Measurements from ENCODE around the gene PHF19. TPM values are rescaled to one million over a fixed set of nuclear protein-coding genes. Genes with fewer than 3 reads are reported as not detected.

PHF19 gene
- total RNA-seq, 1 experiment from 2014 or later = 66.8 TPM

- Histone ChIP-seq H3K23me2 (ENCODE audit: insufficient read length, low read depth, low read length, poor library complexity, severe bottlenecking) (peaks cover 5% of the 10 kb centered on the region), H3T11ph (ENCODE audit: low read length) (no peak overlapping the region), H3K23ac (ENCODE audit: insufficient read length, low read depth, low read length) (no peak overlapping the region), H4K20me1 (ENCODE audit: control insufficient read depth, insufficient read depth, insufficient read length) (no peaks in the 10 kb centered on the region), H4K5ac (ENCODE audit: insufficient read length, low read depth, low read length) (no peak overlapping the region), H3K9ac (ENCODE audit: extremely low read depth, insufficient read length, low read length) (no peak overlapping the region), H3K79me1 (ENCODE audit: insufficient read depth, low read depth, low read length, poor library complexity, severe bottlenecking) (no peaks in the 10 kb centered on the region), H2BK12ac (ENCODE audit: insufficient read length, low read depth, low read length) (no peak overlapping the region), H2BK120ac (ENCODE audit: low read depth, low read length, poor library complexity, severe bottlenecking) (no peak overlapping the region), H2AFZ (ENCODE audit: low read length) (no peak overlapping the region), H3K27ac (ENCODE audit: insufficient read length, low read depth, low read length) (peak overlapping the region; percentile 77), H3K9me3 (ENCODE audit: control insufficient read depth, low read depth, low read length) (no peaks in the 10 kb centered on the region), H3K27me3 (ENCODE audit: insufficient read depth, low read length) (peaks cover 2% of the 10 kb centered on the region; the same call in 1 of the 2 replicates), H3K14ac (ENCODE audit: insufficient read depth, low read length) (no peak overlapping the region), H3K18ac (ENCODE audit: insufficient read length, low read depth, low read length) (no peak overlapping the region), H2AK5ac (ENCODE audit: insufficient read length, low read length) (no peak overlapping the region), H2BK15ac (ENCODE audit: low read depth, low read length) (no peak overlapping the region), H2BK20ac (ENCODE audit: low read depth, low read length, poor library complexity, severe bottlenecking) (no peak overlapping the region), H3K4ac (ENCODE audit: low read depth, low read length) (no peak overlapping the region), H4K91ac (ENCODE audit: insufficient read length, low read depth, low read length) (no peak overlapping the region), H2BK5ac (ENCODE audit: insufficient read length, low read length) (no peak overlapping the region), H3K79me2 (ENCODE audit: insufficient read depth, low read length) (no peaks in the 10 kb centered on the region), H3K4me2 (ENCODE audit: insufficient read depth, insufficient read length, low read length) (peak overlapping the region; percentile 45), H3K56ac (ENCODE audit: insufficient read length, low read depth, low read length) (no peak overlapping the region), H3K4me1 (ENCODE audit: insufficient read depth, low read length) (peaks cover 10% of the 10 kb centered on the region), H4K8ac (replicated peaks; ENCODE audit: insufficient read length, low read depth, low read length) (no peak overlapping the region)
- peaks cover 3 to 41% (median 26%) of the 10 kb centered on the region in 3 experiments; a peak in 6 of 7 replicates for H3K36me3 Mint-ChIP-seq (ENCODE audit: insufficient read depth in 1 of 3, low read depth in 3 of 3)
- H3K27ac Mint-ChIP-seq = peak overlapping the region; percentile 65 to 96 (median 94); a peak in 6 of 7 replicates
- H3K4me3 Mint-ChIP-seq = peak overlapping the region in 1 of 2 experiments; percentile 44; a peak in 4 of 5 replicates
- peaks cover 5% of the 10 kb centered on the region; the same call in 1 of the 2 replicates for H3K27me3 Mint-ChIP-seq (ENCODE audit: low read depth)
- DNase-seq = peak; percentile 99
- no peaks in the 10 kb centered on the region; a peak in 1 of 5 replicates for H3K9me3 Mint-ChIP-seq
- no CpG with 5 or more reads among the region's 4 CpGs for whole genome bisulfite sequencing (ENCODE audit: extremely low coverage, insufficient read length, low lambda C conversion rate)
- no peak for TF ChIP-seq CTCF (conservative IDR thresholded peaks at IDR 0.05)
- peaks cover 56 to 57% of the 10 kb centered on the region in 2 experiments for H3K4me1 Mint-ChIP-seq
Measured at GRCh38 chr9:120873512-120873911, 3.5 kb downstream of the PHF19 start.

Data from H9 (cell line).